GM18508 (cell line): Measurements from ENCODE around the gene INPP5A.
"Not testable (repeated sequence)": the region's sequence is repeated elsewhere in the genome, so short reads cannot be mapped to it uniquely, and the experiment has no call there.

Experiments used
- ATAC-seq: cut with Tn5 transposase; IDR thresholded peaks from one replicate; pipeline ENCODE4 v1.9.1; 2021; ENCODE audit warnings: moderate number of reproducible peaks; ENCODE audit not compliant: insufficient read depth, unreplicated experiment

INPP5A gene

DNA sequence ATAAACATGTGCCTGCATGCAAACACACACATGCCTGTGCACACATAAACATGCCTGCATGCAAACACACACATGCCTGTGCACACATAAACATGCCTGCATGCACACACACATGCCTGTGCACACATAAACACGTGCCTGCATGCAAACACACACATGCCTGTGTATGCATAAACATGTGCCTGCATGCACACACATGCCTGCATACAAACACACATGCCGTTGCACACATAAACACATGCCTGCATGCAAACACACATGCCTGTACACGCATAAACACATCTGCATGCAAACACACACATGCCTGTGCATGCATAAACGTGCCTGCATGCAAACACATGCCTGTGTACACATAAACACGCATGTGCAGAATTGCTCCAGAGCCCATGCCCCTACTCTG is 226.0 kb downstream of the INPP5A start:
- no peak for ATAC-seq

DNA sequence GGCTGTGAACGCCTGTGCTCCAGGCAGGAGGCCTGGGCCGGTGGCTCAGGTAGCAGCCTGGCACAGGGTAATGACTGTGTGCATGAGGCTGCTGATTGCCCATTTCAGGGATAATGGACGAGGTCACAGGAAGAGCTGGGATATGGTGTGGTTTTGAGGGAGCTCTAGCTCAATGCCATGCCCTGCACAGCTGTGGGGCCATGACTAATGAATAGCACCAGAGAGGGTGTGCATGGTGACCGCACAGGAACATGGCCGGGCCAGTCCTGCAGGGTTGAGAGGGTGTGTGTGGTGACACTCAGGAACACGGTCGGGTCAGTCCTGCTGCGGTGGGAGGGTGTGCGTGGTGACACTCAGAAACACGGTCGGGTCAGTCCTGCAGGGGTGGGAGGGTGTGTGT is 226.5 kb downstream of the INPP5A start:
- ATAC-seq, result no peak

GRCh38 chr10:132765435-132765834 is 227.8 kb downstream of the INPP5A start:
- ATAC-seq, result no peak

DNA sequence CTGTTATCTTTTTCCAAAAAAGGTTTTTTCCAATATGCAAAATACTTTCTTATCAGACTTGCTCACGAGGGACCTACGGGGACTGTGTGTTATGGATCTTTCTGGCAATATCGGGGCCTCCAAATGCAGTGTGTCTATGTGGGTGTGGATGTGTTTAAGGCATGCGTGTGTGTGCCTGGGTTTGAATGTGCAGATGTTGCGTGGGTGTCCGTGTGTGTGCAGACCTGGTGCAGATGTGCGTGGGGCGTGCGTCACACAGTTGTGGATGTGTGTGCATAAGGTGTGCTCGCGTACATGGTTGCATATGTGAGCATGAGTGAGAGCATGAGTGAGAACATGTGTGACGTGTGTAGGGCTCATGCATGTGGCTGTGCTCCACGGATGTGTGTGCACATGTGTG is 228.7 kb downstream of the INPP5A start:
- ATAC-seq, result no peak

- ATAC-seq, result no peak
Measured at GRCh38 chr10:132768346-132769248, 231.0 kb downstream of the INPP5A start.

DNA sequence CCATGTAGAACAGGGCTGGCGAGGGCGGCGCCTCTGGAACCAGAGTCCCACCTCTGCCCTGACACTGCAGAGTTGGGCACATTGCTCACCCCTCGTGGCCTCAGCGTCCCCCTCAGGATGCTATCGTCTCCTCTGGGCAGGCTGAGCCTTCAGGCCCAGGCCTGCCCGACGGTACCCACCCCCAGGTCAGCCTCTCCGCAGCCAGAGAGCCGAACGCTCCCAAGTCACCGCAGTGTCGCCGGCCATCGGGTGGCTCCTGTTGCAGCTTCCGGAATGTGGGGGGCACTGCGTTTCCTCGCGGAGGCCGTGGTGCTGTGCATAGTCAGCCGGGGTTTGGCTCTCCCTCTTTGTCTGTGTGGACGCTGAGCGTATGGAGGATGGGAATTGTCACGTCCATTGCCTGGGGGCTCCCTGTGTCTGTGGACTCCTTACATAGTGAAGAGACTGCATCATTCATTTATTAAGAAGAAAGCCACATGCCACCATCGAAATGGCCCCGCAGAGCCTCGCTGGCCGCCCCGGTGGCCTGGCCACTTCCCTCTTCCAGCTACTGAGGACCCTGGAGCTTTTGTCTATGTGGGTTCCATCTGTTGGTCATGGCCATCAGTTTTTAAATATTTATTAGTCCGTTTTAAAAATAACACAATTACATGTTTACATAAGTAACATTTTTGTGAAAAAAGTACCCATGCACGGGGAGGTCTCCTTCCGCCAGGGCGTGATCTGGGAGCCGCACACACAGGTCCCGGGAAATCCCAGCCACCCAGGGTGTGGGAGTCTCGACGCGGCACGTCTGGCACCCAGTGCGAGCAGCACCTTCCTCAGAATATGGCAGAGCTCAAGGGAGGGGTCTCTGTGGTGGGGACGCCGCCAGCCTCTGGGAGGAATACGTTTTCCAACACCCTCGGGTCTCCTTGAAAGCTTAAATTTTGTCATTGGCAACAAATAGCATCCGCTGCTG is 232.8 kb downstream of the INPP5A start:
- no peak for ATAC-seq

GRCh38 chr10:132772816-132773215 is 235.2 kb downstream of the INPP5A start:
- not testable (repeated sequence) for ATAC-seq

GRCh38 chr10:132774181-132774901 is 236.8 kb downstream of the INPP5A start:
- no peak for ATAC-seq

DNA sequence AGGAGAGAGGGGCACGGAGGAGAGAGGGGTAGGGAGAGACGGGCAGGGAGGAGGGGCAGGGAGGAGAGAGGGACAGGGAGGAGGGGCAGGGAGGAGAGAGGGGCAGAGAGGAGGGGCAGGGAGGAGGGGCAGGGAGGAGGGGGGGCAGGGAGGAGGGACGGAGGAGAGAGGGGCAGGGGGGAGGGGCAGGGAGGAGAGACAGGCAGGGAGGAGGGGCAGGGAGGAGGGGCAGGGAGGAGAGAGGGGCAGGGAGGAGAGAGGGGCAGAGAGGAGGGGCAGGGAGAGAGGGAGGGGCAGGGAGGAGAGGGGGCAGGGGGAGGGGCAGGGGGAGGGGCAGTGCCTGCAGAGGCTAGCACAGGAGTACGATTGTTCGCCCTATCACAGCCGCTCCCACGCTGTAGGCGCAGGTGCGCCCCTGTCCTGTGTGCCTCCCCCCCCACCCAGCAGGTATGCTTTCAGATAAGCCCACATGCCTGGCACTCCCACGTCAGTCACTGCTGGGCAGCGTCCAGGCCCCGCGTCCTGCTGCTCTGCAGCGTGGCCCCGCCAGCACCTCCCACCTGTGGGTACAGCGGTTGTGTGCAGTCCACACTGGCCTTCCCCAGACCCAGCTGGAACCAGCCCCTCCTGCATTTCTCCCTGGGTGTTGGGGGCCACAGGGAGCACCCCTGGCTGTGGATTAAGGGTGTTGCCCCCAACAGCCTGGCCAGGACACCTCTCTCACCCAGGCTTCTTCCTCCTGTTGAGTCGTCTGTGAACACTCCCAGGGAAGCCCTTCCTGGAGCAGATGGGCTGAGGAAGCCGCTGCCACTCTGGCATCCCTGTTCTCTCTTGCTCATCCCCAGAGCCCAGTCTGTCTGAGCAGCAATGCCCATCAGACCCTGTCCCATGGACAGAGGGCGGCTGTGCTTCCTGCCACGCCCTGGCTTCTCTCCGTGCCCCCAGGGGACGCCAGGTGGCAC is 237.6 kb downstream of the INPP5A start:
- no peak for ATAC-seq

DNA sequence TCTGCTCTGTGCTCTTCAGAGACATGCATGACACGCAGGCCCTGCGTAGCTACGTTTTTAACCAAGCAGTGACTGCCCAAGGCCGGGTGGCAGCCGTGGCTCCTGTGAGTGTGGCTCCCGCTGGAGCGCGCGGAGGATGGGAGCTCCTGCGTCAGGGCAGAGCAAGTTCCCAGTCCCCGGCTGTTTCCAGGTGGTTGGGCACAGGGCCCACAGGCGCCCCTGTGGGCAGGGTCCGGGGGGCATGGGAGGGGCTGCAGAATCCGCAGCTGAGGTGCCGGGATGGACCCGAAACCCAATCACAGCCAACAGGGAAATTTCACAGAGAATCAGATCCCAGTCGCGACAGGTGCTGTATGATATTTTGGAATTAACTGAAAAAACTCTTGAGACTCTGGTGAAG is 238.6 kb downstream of the INPP5A start:
- no peak for ATAC-seq

GRCh38 chr10:132776821-132777220 is 239.2 kb downstream of the INPP5A start:
- ATAC-seq, result no peak

DNA sequence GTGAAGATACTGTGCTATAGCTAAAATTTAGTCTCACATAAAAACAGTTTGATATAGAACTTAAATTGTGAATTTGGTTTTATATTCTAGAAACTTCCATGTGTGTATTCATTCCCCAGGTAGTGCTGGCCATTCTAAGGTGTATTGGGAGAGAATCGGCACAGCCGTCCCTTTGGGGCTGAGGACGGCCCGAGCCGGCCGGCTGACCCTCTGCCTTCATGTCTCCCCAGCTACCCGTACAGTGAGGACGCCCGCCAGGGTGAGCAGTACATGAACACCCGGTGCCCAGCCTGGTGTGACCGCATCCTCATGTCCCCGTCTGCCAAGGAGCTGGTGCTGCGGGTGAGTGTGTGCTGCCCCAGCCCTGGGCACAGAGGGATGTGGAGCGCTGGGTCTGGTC is 239.9 kb downstream of the INPP5A start:
- ATAC-seq, result no peak

GRCh38 chr10:132779549-132780294 is 242.1 kb downstream of the INPP5A start:
- no peak for ATAC-seq

- no peak for ATAC-seq
Measured at GRCh38 chr10:132780356-132780755, 242.8 kb downstream of the INPP5A start.

- ATAC-seq, result no peak
Measured at GRCh38 chr10:132781556-132781955, 244.0 kb downstream of the INPP5A start.

DNA sequence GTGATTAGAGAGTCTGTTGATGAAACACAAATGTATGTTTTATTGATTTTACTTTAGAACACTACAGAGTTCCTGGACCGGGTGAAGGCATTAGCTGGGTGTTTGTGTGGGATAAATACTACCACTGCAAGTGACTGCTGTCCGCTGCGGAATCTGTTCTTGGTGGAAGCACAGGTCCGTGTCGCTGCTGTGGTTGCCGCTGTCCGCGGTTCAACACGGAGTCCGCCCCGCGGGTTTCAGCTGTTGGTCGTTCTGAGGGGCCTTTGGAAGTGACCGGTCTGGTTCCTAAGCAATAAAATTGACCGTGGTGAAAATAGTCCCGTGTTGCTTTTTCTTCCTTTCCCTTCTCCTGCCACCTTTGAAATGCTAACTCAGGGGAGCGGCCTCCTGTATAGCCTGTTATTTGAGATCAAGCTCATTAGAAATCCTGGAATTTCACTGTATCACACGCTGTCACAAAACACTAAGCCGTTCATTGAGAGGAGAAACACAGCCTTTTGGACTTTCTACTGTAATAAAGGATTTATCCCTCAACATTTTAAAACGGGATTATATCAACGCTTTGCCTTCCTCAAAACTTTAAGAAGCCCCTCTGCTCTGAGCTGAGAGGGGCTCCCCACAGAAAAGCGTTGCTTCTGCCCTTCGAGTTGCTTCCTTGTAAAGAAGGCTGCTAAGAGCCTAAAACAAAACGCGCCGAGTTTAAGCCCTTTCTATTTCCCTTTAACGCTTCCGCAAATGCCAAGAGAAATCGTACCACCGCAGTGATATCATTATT is 245.8 kb downstream of the INPP5A start:
- ATAC-seq, result no peak

DNA sequence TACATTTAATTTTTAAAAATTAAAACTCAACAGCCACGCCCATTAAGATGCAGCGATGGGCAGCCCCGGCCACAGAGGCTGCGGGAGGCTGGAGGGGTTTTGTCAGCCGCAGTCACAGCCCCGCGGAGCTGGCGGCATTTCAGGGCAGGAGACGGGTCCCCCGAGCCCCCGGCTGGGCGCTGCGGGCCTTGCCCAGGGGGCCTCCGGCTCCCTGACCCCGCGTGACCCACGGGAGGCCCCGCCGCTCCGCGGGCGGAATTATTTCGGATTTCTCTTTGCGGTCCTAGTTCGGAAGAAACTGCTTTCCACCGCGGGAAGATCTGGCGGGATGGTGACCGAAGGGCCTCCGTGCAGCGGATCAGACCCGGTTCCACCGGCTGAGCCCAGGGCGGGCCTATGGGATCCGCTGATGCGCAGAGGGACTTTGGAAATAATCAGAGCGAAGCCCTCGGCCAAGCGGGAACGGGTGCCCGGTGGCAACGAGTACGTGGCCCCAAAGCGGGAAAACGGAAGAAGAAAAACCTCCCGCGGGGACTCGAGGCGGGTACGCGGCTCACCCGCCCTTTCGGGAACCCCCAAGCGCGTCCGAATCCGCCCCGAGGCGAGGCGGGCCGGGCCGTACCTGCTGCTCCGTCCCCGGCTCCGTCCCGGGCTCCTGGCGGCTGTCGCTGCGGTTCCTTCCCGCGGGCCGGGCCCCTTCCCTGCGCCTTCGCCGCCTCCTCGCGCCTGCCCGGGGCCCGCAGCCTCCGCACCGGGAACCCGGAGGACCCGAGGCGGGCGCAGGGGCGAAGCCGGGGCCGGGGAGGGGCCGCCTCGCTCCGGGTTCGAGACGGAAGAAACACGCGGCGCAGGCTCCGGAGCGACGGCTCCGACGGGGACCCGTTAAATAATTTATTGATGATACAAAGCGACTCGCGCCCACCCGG is 246.6 kb downstream of the INPP5A start:
- no peak for ATAC-seq
